HEK293 (cell line): ENCODE results near the gene VIT.

ENCODE experiments used
- KLF7 ChIP-seq: fragments of 450-650 bp; formaldehyde crosslinking; IDR thresholded peaks from 2 replicates; pipeline ENCODE4 v1.5.1; 2016; ENCODE audit warnings: missing biosample characterization, missing genetic modification characterization, borderline replicate concordance
- SP2 ChIP-seq: fragments of 450-650 bp; formaldehyde crosslinking; IDR thresholded peaks from 2 replicates; pipeline ENCODE4 v1.5.1; 2016; ENCODE audit warnings: missing biosample characterization, missing genetic modification characterization
- TCF7L2 ChIP-seq: IDR thresholded peaks from 2 replicates; pipeline ENCODE4 v1.6.1; 2011; ENCODE audit warnings: low read depth, mild to moderate bottlenecking, inconsistent platforms, low read length, moderate library complexity, borderline replicate concordance
- ZNF670 ChIP-seq: fragments of 450-650 bp; formaldehyde crosslinking; IDR thresholded peaks from 2 replicates; pipeline ENCODE4 v1.5.1; 2016; ENCODE audit warnings: missing biosample characterization, missing genetic modification characterization, low read depth
- TF ChIP-seq, protein P1 (sequence below): fragments of 450-650 bp; formaldehyde crosslinking; IDR thresholded peaks from 2 replicates; pipeline ENCODE4 v1.5.1; 2016; ENCODE audit warnings: missing biosample characterization, missing genetic modification characterization
- TF ChIP-seq, protein P2 (sequence below): fragments of 450-650 bp; formaldehyde crosslinking; IDR thresholded peaks from 2 replicates; pipeline ENCODE4 v1.5.1; 2016; ENCODE audit warnings: missing biosample characterization, missing genetic modification characterization

- TF ChIP-seq, protein P1, sequence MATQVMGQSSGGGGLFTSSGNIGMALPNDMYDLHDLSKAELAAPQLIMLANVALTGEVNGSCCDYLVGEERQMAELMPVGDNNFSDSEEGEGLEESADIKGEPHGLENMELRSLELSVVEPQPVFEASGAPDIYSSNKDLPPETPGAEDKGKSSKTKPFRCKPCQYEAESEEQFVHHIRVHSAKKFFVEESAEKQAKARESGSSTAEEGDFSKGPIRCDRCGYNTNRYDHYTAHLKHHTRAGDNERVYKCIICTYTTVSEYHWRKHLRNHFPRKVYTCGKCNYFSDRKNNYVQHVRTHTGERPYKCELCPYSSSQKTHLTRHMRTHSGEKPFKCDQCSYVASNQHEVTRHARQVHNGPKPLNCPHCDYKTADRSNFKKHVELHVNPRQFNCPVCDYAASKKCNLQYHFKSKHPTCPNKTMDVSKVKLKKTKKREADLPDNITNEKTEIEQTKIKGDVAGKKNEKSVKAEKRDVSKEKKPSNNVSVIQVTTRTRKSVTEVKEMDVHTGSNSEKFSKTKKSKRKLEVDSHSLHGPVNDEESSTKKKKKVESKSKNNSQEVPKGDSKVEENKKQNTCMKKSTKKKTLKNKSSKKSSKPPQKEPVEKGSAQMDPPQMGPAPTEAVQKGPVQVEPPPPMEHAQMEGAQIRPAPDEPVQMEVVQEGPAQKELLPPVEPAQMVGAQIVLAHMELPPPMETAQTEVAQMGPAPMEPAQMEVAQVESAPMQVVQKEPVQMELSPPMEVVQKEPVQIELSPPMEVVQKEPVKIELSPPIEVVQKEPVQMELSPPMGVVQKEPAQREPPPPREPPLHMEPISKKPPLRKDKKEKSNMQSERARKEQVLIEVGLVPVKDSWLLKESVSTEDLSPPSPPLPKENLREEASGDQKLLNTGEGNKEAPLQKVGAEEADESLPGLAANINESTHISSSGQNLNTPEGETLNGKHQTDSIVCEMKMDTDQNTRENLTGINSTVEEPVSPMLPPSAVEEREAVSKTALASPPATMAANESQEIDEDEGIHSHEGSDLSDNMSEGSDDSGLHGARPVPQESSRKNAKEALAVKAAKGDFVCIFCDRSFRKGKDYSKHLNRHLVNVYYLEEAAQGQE (tag by site-specific recombination): no peak
- no peak for TF ChIP-seq ZNF670 (tag by site-specific recombination)
- TF ChIP-seq, protein P2, sequence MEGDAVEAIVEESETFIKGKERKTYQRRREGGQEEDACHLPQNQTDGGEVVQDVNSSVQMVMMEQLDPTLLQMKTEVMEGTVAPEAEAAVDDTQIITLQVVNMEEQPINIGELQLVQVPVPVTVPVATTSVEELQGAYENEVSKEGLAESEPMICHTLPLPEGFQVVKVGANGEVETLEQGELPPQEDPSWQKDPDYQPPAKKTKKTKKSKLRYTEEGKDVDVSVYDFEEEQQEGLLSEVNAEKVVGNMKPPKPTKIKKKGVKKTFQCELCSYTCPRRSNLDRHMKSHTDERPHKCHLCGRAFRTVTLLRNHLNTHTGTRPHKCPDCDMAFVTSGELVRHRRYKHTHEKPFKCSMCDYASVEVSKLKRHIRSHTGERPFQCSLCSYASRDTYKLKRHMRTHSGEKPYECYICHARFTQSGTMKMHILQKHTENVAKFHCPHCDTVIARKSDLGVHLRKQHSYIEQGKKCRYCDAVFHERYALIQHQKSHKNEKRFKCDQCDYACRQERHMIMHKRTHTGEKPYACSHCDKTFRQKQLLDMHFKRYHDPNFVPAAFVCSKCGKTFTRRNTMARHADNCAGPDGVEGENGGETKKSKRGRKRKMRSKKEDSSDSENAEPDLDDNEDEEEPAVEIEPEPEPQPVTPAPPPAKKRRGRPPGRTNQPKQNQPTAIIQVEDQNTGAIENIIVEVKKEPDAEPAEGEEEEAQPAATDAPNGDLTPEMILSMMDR (tag by site-specific recombination): no peak
- no peak for TF ChIP-seq TCF7L2
- TF ChIP-seq SP2 (tag by site-specific recombination): no peak
- no peak for TF ChIP-seq KLF7 (tag by site-specific recombination)
Observed at GRCh38 chr2:36818542-36818941, 122.0 kb downstream of the VIT start.
